ENCODE results near the gene TMEM245. TPM values are rescaled to one million over a fixed set of nuclear protein-coding genes. Genes with fewer than 3 reads are reported as not detected.
A peak's percentile ranks its signal among the peaks of the same experiment; 100 is the strongest.

TMEM245 gene
- total and polyA plus RNA-seq, 2 of the 13 experiments (the other 11 are each of a cell fraction or from before 2014, with no cell fraction given), result 53.5 to 55.4 TPM

GRCh38 chr9:109012876-109013678 is 106.7 kb downstream of the TMEM245 start, which contains the start of gene CTNNAL1 (continued):
- no peak; the same call in 1 of the 2 replicates for TF ChIP-seq FOXC1 (CRISPR knock-in tag; IDR thresholded peaks at IDR 0.05; ENCODE audit: borderline replicate concordance)
- no peak for TF ChIP-seq NR3C1 (CRISPR knock-in tag; IDR thresholded peaks at IDR 0.05)
- TF ChIP-seq ZNF292 (CRISPR knock-in tag; IDR thresholded peaks at IDR 0.05; ENCODE audit: borderline replicate concordance, low read depth), result no peak
- no peak for TF ChIP-seq ATRX (CRISPR knock-in tag; IDR thresholded peaks at IDR 0.05; ENCODE audit: borderline replicate concordance)
- no peak for TF ChIP-seq ZSCAN12 (CRISPR knock-in tag; IDR thresholded peaks at IDR 0.05)
- TF ChIP-seq GFI1 (CRISPR knock-in tag; IDR thresholded peaks at IDR 0.05; ENCODE audit: borderline replicate concordance), result peak; percentile 18; the same call in 1 of the 2 replicates
- TF ChIP-seq ZNF296 (CRISPR knock-in tag; conservative IDR thresholded peaks at IDR 0.05), result no peak
- TF ChIP-seq SIN3A (IDR thresholded peaks at IDR 0.05; ENCODE audit: borderline replicate concordance, low read depth, low read length), result no peak
- TF ChIP-seq NCOA1 (CRISPR knock-in tag; IDR thresholded peaks at IDR 0.05), result no peak
- no peak for TF ChIP-seq THAP7 (CRISPR knock-in tag; IDR thresholded peaks at IDR 0.05)
- peak; percentile 7 for TF ChIP-seq XRCC5 (optimal IDR thresholded peaks at IDR 0.05; ENCODE audit: low read length)
- no peak for TF ChIP-seq IRF9 (CRISPR knock-in tag; IDR thresholded peaks at IDR 0.05; ENCODE audit: borderline replicate concordance)
- TF ChIP-seq RFXAP (CRISPR knock-in tag; IDR thresholded peaks at IDR 0.05; ENCODE audit: borderline replicate concordance), result no peak
- no peak for TF ChIP-seq ISX (CRISPR knock-in tag; conservative IDR thresholded peaks at IDR 0.05)
- TF ChIP-seq ZBTB44 (CRISPR knock-in tag; IDR thresholded peaks at IDR 0.05), result no peak
- TF ChIP-seq ZFP41 (CRISPR knock-in tag; IDR thresholded peaks at IDR 0.05; ENCODE audit: borderline replicate concordance), result 0 out of 2 replicates have a peak, but pooled peaks have one; percentile 24
- TF ChIP-seq ZNF7 (CRISPR knock-in tag; IDR thresholded peaks at IDR 0.05), result no peak
- no peak for TF ChIP-seq ZNF883 (CRISPR knock-in tag; IDR thresholded peaks at IDR 0.05; ENCODE audit: not compliant biosample characterization)
- no peak for TF ChIP-seq HIC2 (CRISPR knock-in tag; IDR thresholded peaks at IDR 0.05; ENCODE audit: low read depth)

All from HepG2 (cell line).